Measurements from ENCODE around the gene HOXB6.

Gene HOXB6

DNA sequence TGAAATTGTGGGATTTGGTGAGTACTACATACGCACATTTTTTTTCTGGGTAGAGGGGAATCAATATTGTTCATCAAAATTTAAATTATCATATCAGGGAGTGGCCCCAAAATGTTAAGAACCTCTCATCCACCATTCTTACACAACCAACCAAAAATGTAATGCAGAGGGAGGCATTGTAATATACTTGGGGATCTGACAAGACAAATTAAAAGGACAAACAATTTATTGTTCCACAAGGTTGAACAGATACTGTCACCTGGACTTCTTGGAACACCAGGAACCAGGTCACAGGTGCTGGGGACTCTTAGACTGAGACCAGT lies 36.0 kb upstream of the HOXB6 start:
- H3K4me3 ChIP-seq (ENCODE audit: low read length), result no peak overlapping the region
- TF ChIP-seq, protein P1, sequence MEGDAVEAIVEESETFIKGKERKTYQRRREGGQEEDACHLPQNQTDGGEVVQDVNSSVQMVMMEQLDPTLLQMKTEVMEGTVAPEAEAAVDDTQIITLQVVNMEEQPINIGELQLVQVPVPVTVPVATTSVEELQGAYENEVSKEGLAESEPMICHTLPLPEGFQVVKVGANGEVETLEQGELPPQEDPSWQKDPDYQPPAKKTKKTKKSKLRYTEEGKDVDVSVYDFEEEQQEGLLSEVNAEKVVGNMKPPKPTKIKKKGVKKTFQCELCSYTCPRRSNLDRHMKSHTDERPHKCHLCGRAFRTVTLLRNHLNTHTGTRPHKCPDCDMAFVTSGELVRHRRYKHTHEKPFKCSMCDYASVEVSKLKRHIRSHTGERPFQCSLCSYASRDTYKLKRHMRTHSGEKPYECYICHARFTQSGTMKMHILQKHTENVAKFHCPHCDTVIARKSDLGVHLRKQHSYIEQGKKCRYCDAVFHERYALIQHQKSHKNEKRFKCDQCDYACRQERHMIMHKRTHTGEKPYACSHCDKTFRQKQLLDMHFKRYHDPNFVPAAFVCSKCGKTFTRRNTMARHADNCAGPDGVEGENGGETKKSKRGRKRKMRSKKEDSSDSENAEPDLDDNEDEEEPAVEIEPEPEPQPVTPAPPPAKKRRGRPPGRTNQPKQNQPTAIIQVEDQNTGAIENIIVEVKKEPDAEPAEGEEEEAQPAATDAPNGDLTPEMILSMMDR (conservative IDR thresholded peaks at IDR 0.05; ENCODE audit: low read length), result no peak
- no peak for DNase-seq (ENCODE audit: low read depth)

DNA sequence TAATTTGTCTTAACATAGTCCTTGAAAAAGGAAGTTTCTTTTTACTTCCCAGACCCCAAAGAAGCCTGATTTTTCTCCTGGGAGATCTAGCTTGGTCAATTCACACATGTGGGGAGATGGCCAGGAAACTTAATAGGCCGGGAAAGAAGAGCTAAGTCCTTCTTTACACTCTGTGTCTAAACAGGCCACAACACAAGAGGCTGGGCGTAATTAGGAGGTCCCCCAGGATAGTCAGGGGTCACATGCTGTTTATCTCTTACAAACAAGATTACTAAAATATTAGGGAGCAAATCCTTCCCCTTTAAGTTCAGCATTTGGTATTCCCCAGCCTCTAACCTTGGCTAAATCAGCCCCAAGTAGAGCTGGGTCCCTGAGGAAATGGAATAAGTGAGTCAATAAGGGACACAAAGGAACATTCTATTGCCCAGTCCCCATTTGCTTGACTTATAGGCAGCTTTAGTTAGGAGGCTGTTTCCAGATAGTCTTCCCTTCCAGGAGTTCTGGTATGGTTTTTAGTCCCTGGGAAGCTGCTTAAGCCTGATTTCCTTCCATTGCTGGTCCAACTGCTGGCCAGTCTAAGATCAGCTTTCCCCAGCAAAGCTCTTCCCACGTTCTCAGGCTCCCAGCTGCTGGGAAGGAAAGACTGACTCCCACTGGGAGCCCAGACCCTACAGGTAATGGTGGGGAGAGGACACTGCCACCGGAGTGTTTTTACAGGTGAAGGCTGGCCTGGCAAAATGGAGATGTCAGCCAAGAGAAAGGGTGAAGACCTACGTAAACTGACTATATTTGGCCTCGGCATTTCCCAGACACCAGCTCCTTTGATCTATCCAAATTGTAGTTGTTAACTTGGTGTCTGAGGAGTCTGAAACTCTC lies 35.4 kb upstream of the HOXB6 start:
- TF ChIP-seq, protein P1 (conservative IDR thresholded peaks at IDR 0.05; ENCODE audit: low read length), result no peak
- H3K4me3 ChIP-seq (ENCODE audit: low read length), result no peak overlapping the region
- DNase-seq (ENCODE audit: low read depth), result no peak

DNA sequence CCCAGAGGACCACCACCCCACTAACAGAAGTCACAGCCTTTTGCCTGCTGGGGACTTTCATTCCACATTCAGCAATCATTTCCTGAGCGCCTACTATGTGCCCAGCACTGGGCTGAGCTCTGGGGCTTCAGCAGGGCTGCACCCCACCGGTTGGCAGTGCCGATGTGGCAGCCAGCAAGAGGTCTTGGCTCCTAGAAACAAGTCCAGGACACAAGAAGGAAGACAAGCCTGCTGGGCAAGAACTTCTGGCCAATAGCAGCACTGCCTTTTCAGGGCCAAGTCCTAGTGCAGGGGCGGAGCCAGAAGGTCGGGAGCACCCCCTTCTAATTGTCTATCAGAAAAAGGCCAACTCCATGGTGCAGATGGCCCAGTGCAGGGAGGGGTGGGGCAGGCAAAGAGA lies 34.4 kb upstream of the HOXB6 start:
- no peak for DNase-seq (ENCODE audit: low read depth)

DNA sequence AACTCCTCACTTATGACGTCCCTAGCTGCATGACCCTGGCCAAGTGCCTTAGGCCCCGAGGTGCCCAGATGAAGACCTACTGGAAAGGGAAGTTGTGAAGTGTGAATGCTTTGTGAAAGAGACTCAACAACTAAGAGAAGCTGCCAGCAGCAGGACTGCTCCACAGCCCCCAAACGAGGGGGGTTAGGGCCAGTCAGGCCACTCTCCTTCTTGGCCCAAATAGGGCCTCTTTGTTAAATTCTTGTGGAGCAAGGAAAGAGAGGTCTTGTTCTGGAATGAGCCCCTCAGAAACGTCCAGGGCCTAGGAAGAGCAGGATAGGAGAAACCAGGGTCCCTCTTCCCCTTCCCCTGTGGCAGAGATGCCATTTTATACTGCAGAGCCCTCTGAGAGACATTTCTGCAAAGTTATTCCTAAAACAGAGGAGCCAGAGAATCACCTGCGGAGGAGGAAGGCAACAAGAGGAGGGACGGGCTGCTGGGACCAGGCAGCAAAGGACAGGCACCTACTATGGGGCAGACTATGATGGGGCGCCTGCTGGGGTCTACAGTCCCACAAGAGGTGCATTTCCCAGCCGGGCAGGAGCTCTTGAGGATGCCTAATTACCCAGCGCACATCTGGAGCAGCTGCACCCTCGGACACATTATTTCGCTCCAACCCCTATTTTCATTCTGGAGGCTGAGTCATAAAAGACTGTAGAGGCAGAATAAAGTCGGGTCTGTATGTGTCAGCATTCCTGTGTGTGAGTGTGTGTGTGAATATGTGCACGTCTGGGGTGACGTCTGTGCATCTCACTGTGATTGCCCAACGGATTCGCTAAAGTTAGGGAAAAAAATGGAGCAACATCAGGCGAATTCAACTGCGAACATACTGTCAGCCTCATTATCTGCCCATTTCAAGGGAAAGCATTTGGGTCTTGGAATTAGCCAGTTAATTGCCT lies 32.8 kb upstream of the HOXB6 start:
- no peak overlapping the region for H3K4me3 ChIP-seq (ENCODE audit: low read length)
- TF ChIP-seq, protein P1 (conservative IDR thresholded peaks at IDR 0.05; ENCODE audit: low read length), result no peak
- peak; percentile 98 for DNase-seq (ENCODE audit: low read depth)

More for the DNA sequence above, 34.4 kb upstream of the HOXB6 start:
- H3K4me3 ChIP-seq (ENCODE audit: low read length), result no peak overlapping the region
- TF ChIP-seq, protein P1 (conservative IDR thresholded peaks at IDR 0.05; ENCODE audit: low read length), result no peak

DNA sequence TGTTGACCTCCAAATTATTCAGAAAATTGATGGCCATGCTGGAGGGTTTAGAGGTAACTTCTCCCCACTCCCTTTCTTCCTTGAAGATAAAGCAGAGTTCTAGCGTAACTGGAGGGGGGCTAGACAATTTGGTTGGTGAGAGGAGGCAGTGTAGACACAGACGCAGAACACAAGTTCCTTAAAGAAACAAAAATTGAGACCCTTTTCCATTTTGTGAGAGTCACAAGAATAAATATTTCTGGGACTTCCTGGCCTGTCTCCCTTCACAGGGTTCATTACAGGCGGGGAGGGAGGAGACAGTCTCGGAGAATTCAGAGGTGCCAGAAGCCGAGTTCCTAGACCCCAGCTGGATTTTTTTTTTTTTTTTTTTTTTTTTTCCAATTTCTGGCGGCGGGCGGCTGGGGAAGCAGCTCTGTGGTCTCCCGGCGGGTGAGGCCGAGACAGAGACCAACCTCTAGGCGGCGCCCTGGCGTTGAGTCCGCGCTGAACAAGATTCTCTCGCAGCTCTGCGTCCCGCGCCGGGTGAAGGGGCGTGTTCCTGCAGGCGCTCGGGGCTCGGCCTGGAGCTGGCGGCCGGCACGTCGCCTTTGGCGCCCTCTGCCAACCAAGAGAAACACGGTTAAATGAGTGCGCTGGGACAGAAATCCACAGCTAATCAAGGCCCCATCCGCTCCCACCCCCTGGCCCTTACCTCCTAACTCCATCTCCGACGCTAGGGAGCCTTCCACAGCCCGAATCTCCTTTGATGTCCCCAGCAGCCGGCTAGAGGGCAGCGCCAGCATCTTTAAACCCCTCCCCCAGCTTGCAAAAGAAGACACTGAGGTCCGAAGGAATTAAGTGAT lies 31.6 kb upstream of the HOXB6 start:
- peak; percentile 78 for DNase-seq (ENCODE audit: low read depth)
- TF ChIP-seq, protein P1 (conservative IDR thresholded peaks at IDR 0.05; ENCODE audit: low read length), result peak; percentile 65

DNA sequence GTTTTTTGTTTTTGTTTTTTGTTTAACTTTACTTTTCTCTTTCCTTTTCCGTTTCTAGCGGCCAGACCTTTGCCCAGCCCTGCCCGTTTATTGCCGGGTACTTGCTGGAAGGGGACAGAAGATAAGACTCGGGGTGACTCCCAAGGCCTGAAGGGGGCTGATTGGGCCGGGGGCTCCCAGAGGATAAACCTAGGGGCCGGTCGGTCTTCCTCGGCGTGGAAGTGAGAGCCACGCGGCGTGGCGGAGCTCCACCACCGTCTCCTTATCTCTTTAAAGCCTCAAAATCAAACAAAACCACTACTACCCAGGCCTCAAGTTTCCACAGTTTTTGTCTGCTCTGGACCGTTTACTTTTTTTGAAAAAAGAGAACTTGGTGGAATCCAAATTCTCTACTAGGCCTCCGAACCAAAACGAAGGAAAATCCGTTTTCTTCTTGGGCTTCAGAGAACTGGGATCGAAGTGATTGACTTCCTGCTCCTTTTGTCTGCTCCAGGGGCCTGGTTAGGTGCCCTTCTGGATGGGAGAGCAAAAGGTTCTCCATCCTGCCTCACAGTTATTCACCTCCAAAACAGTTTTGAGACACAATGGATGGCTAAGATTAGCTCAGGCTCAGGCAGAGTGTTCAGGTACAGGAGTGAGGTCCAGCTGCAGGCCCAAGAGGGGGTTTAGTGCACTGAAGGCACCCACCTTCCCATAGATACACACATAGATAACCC lies 29.9 kb upstream of the HOXB6 start:
- DNase-seq (ENCODE audit: low read depth), result no peak
- TF ChIP-seq, protein P1 (conservative IDR thresholded peaks at IDR 0.05; ENCODE audit: low read length), result no peak
- no peak overlapping the region for H3K4me3 ChIP-seq (ENCODE audit: low read length)

More for the DNA sequence above, 31.6 kb upstream of the HOXB6 start:
- no peak overlapping the region for H3K4me3 ChIP-seq (ENCODE audit: low read length)

Measured in AG10803 (cell line).